Measurements from ENCODE around the gene GRM1. TPM values are rescaled to one million over a fixed set of nuclear protein-coding genes. Genes with fewer than 3 reads are reported as not detected.

The GRM1 gene
- total and polyA plus RNA-seq, 9 of the 15 experiments (the other 6 are each of a cell fraction or from before 2014, with no cell fraction given), result not detected

- TF ChIP-seq RREB1 (CRISPR knock-in tag; IDR thresholded peaks at IDR 0.05), result no peak
- no peak for TF ChIP-seq MTA3 (IDR thresholded peaks at IDR 0.05; ENCODE audit: borderline replicate concordance)
- TF ChIP-seq SLC30A9 (CRISPR knock-in tag; IDR thresholded peaks at IDR 0.05), result no peak
- no peak for TF ChIP-seq ZNF398 (CRISPR knock-in tag; IDR thresholded peaks at IDR 0.05)
- TF ChIP-seq ZNF263 (CRISPR knock-in tag; IDR thresholded peaks at IDR 0.05; ENCODE audit: borderline replicate concordance), result no peak
Measured at GRCh38 chr6:146301764-146302163, 272.9 kb downstream of the GRM1 start (continued).
